NK-92 (cell line): ENCODE results near the gene KIF22.

Source experiments
- DNase-seq: peaks from one replicate; lab custom pipeline; 2025; ENCODE audit not compliant: unreplicated experiment; lab: John Stamatoyannopoulos, UW

Gene KIF22

DNA sequence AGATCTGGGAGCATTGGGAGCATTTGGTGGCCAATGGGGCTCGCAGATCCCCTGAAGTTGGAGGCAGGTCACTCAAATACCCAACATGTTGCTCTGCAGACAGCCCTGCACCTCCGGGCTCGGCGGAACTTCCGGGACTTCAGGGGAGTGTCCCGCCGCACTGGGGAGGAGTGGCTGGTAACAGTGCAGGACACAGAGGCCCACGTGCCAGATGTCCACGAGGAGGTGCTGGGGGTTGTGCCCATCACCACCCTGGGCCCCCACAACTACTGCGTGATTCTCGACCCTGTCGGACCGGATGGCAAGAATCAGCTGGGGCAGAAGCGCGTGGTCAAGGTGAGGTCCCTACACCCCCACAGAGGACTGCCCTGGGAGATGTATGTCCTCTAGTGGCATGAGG lies 46.1 kb downstream of the KIF22 start:
- DNase-seq = no peak

DNA sequence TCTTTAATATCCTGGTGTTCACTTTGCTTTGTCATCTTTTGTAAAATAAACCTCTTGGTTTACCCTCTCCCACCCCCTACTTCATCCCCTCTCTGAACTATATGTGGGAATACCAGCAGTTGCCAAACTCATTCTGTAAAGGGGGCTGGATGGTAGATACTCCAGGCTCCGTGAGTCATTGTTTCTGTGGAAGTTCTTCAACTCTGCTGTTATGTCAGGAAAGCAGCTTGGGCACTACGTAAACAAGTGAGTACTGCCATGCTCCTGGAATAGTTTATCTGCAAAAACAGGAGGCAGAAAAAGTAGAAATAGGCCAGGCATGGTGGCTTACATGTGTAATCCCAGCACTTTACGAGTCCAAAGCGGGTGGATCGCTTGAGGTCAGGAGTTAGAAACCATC lies 47.3 kb downstream of the KIF22 start:
- DNase-seq = no peak

DNA sequence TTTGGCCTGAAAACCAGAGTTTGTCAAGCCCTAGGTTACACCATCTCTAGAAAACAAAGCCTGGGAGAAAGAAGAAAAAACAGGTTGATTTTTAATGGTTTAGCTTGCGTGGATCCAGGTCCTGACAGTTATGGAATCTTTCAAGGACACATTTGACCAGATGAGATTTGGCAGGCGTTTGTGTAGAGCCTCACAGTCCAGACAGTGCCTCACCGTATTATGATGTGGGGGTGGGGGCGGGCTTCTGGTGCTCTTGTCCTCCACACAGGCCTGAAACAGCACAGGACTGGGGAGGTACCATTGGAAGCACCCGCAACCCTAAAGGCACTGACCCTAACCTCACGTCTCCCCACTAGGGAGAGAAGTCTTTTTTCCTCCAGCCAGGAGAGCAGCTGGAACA lies 49.3 kb downstream of the KIF22 start:
- DNase-seq = no peak

GRCh38 chr16:29840240-29840639 lies 49.7 kb downstream of the KIF22 start:
- DNase-seq = no peak

DNA sequence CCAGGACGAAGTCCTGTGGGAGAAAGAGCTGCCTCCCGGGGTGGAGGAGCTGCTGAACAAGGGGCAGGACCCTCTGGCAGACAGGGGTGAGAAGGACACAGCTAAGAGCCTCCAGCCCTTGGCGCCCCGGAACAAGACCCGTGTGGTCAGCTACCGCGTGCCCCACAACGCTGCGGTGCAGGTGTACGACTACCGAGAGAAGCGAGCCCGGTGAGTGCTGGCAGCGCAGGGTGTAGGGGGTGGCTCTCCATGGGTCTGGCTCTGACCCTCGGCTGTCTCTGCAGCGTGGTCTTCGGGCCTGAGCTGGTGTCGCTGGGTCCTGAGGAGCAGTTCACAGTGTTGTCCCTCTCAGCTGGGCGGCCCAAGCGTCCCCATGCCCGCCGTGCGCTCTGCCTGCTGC lies 51.1 kb downstream of the KIF22 start:
- DNase-seq = no peak

- no peak for DNase-seq
Observed at GRCh38 chr16:29842732-29843346, 52.3 kb downstream of the KIF22 start.

GRCh38 chr16:29843931-29844330 lies 53.4 kb downstream of the KIF22 start:
- DNase-seq = no peak

DNA sequence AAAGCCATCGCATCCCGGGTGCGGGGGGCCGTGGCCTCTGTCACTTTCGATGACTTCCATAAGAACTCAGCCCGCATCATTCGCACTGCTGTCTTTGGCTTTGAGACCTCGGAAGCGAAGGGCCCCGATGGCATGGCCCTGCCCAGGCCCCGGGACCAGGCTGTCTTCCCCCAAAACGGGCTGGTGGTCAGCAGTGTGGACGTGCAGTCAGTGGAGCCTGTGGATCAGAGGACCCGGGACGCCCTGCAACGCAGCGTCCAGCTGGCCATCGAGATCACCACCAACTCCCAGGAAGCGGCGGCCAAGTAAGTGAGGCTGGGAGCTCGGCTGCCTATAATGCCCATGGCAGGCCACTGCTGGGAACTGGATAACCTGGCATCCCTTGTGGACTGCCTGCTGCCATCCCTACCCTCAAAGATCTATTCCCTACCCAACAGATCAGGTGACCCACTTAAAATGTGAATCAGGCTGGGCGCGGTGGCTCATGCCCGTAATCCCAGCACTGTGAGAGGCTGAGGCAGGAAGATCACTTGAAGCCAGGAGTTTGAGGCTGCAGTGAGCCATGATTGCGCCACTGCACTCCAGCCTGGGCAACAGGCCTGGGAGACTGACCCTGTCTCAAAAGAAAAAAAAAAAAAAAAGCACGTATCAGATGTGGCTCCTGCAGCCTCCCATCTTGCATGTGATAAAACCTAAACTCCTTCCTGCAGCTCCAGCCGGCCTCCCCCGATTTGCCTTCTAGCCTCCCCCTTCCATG lies 54.2 kb downstream of the KIF22 start:
- no peak for DNase-seq

GRCh38 chr16:29845656-29846055 lies 55.1 kb downstream of the KIF22 start:
- no peak for DNase-seq

GRCh38 chr16:29848420-29849297 lies 58.1 kb downstream of the KIF22 start:
- DNase-seq = no peak

DNA sequence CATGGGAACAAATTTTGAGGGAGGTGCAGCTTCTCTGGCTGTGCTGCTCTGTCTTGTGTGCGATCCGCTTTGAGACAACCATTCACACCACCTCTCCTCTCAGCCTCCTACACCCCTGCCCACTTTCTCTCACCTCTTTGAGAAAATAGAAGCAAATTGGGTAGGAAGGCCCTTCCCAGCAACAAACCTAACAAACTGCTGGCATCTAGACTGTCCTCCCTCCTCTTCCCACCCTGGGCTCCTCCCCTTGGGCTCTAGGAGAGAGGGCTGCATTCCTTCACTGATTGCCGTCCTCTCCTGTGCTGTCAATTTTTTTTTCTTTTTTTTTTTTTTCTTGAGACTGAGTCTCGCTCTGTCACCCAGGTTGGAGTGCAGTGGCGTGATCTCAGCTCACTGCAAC lies 59.0 kb downstream of the KIF22 start:
- no peak for DNase-seq

- no peak for DNase-seq
Observed at GRCh38 chr16:29850998-29851397, 60.4 kb downstream of the KIF22 start.

DNA sequence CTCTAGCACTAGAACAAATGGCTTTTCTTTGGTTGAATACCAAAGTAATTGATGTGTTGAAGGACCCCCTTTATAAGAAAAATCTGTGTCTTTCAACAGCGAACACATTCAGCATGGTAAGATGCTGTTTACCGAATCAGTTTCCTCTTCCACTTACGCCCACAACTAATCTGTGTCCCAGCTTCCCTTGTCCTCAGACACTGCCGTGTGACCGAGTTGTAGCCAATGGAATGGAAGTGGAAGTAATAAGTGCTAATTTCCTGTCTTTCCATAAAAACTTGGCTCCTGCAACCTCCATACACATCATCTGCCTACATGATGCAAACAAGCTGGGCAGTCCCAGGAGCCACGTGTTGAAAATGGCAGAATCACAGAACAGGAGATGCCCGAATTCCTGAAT lies 62.1 kb downstream of the KIF22 start:
- no peak for DNase-seq

DNA sequence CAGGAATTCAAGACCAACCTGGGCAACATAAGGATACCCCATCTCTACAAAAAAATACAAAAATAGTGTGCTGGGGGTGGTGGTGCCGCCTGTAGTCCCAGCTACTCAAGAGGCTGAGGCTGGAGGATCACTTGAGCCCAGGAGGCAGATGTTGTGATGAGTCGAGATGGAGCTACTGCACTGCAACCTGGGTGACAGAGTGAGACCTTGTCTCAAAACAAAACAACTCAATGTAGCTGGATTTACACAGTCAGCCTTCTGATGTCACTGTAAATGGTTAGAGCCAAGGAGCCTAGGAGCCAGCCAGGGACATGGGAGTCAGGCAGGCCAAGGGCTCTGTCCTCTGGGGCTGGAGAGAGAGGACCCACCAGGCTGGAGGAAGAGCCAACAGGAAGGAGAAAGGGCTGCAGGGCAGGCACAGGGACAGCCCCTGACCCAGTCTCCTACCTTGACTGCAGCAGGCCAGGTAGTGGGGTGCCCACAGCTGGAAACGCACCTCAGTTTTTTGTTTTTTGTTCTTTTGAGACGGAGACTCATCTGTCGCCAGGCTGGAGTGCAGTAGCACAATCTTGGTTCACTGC lies 64.1 kb downstream of the KIF22 start:
- no peak for DNase-seq
